Measurements from ENCODE around the gene TYRP1. TPM values are rescaled to one million over a fixed set of nuclear protein-coding genes. Genes with fewer than 3 reads are reported as not detected.

Gene TYRP1
- total RNA-seq, 1 experiment from 2014 or later: 3.4 TPM

DNA sequence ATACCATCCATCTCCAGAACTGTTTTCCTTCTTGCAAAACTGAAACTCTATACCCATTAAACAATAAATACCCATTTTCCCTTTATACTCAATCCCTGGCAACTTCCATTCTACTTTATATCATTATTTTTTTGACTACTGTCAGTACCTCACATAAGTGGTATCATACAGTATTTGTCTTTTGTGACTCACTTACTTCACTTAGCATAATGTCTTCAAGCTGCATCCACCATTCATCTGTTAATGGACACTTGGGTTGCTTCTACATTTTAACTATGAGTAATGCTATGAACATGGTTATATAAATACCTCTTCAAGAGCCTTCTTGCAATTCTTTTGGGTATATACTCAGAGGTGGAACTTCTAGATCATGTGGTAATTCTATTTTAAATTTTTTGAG lies 11.6 kb upstream of the TYRP1 start:
- Histone ChIP-seq H3K27me3 (no peaks in the 10 kb centered on the region), H3K9me3 (no peaks in the 10 kb centered on the region), H3K4me3 (no peak overlapping the region), H3K36me3 (no peaks in the 10 kb centered on the region)
- no peak for DNase-seq

DNA sequence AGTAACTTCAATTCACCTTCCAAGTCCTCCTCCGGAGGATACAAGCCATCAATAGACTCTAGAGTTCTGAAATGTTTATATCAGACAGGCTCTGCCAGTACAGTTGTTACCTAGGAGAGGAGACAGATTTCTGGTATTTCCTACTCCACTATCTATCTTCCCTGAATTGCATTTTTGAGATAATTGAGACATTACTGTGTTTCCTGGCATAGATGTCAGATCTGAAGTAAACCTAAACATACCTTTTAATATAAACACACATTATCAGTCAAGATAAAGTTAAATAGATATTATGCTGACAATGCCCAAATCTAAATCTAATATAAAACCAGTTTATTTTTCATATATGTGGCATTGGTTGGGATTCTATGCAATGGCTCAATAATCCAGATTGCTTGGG lies 8.2 kb upstream of the TYRP1 start:
- no peaks in the 10 kb centered on the region for H3K36me3 ChIP-seq
- H3K27me3 ChIP-seq: no peaks in the 10 kb centered on the region
- no peaks in the 10 kb centered on the region for H3K9me3 ChIP-seq
- no peak for DNase-seq
- H3K4me3 ChIP-seq: no peak overlapping the region

DNA sequence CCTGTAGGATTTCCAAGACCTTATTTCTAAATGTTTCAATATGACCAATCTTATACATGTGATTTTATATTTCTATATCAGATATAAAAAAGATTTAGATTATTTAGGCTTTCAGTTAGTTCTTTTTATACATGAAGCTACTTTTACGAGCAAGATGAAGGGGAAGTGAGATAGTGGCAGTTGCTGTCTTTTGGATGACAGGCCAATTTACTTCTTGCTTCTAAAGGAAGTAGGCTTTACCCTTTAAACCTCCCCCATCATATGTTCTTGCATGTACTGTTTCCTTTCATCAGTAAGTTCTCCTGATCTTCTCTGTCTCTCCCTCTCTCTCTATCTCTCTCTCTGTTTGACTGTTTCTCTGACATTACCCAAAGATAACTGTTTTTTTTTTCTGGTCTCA lies 4.0 kb upstream of the TYRP1 start:
- Histone ChIP-seq H3K27me3 (no peaks in the 10 kb centered on the region), H3K4me3 (no peak overlapping the region), H3K36me3 (no peaks in the 10 kb centered on the region), H3K9me3 (0 out of 2 replicates have a peak, but pooled peaks cover 2% of the 10 kb centered on the region)
- no peak for DNase-seq

DNA sequence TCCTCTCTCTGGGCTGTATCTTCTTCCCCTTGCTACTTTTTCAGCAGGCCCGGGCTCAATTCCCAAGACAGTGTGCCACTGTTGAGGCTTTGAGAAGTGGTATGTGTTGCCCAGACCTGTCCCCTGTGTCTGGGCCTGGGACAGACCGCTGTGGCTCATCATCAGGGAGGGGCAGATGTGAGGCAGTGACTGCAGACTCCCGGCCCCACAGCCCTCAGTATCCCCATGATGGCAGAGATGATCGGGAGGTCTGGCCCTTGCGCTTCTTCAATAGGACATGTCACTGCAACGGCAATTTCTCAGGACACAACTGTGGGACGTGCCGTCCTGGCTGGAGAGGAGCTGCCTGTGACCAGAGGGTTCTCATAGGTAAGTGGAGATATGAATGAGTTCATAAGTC lies 828 bp downstream of the TYRP1 start:
- no peaks in the 10 kb centered on the region for H3K36me3 ChIP-seq
- no peak for DNase-seq
- 0 out of 2 replicates have a peak, but pooled peaks cover 2% of the 10 kb centered on the region for H3K9me3 ChIP-seq
- no peak overlapping the region for H3K4me3 ChIP-seq
- no peaks in the 10 kb centered on the region for H3K27me3 ChIP-seq

DNA sequence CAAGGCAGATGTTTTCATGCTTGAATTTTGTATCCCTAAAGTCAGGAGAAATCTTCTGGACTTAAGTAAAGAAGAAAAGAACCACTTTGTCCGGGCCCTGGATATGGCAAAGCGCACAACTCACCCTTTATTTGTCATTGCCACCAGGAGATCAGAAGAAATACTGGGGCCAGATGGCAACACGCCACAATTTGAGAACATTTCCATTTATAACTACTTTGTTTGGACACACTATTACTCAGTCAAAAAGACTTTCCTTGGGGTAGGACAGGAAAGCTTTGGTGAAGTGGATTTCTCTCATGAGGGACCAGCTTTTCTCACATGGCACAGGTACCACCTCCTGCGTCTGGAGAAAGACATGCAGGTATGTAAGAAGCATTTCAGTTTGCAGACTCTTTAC lies 2.3 kb downstream of the TYRP1 start:
- DNase-seq: peak; percentile 58
- H3K9me3 ChIP-seq: 0 out of 2 replicates have a peak, but pooled peaks cover 2% of the 10 kb centered on the region
- H3K4me3 ChIP-seq: no peak overlapping the region
- no peaks in the 10 kb centered on the region for H3K27me3 ChIP-seq
- no peaks in the 10 kb centered on the region for H3K36me3 ChIP-seq

DNA sequence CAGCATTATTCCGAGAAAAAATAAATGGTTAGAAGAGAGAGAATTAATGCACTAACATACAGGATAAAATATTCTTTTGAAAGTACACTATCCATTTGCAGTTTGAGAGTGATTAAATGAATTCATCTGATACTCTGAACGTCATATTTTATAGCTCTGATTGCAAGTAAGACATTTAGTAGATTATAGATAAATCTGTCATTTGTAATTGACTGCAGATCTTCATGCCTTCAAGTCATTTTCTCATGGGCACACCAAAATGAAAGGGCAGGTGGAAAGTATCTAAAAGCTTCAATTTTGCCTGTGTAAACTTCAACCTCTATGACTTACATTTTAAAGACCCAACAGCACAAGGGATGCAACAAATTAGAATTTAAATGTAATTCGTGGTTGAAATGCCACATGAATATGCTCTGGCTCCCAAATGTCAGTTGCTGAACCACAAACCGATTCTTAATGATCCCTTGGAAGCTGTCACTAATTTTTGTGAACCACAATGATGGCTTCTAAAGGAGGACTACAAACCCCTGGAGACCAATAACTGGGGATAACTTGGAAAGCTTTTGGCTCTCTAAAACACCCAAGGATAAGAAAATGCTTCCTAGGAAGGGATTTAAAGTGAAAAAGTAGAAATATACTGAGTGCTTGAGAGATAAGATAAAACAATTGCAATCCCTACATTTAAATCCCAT lies 3.9 kb downstream of the TYRP1 start:
- 0 out of 2 replicates have a peak, but pooled peaks cover 2% of the 10 kb centered on the region for H3K9me3 ChIP-seq
- no peak overlapping the region for H3K4me3 ChIP-seq
- no peak for DNase-seq
- no peaks in the 10 kb centered on the region for H3K27me3 ChIP-seq
- H3K36me3 ChIP-seq: no peaks in the 10 kb centered on the region

DNA sequence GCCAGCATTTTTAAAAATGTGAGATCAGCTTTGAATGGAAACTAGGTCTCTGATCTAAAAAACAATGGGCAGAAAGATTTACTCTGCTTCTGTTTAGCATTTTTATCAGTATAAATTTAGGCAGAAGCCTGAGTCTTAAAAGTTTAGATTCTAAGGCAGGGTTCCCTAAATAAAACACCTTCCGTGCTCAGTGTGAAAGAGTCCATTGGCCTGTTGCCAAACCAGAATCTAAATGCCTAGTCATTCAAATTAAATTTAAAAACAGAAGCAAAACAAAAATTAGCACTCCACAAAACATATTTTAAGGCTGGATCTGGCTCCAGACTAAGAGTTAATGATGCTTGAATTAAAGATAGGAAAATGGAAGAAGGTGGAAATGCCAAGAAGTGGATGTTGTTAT lies 4.5 kb downstream of the TYRP1 start:
- DNase-seq: no peak
- no peak overlapping the region for H3K4me3 ChIP-seq
- H3K9me3 ChIP-seq: no peaks in the 10 kb centered on the region
- no peaks in the 10 kb centered on the region for H3K27me3 ChIP-seq
- no peaks in the 10 kb centered on the region for H3K36me3 ChIP-seq

DNA sequence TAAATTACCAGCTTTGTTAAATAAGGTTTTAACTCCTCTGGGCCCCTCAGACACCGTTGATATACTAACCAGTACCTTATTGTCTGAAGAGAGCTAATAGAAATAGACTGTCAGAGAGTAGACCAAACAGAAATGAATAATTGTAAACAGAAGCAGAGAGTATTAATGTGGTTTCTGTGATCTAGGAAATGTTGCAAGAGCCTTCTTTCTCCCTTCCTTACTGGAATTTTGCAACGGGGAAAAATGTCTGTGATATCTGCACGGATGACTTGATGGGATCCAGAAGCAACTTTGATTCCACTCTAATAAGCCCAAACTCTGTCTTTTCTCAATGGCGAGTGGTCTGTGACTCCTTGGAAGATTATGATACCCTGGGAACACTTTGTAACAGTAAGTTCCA lies 5.1 kb downstream of the TYRP1 start:
- no peak for DNase-seq
- no peaks in the 10 kb centered on the region for H3K27me3 ChIP-seq
- no peak overlapping the region for H3K4me3 ChIP-seq
- H3K9me3 ChIP-seq: no peaks in the 10 kb centered on the region
- H3K36me3 ChIP-seq: no peaks in the 10 kb centered on the region

DNA sequence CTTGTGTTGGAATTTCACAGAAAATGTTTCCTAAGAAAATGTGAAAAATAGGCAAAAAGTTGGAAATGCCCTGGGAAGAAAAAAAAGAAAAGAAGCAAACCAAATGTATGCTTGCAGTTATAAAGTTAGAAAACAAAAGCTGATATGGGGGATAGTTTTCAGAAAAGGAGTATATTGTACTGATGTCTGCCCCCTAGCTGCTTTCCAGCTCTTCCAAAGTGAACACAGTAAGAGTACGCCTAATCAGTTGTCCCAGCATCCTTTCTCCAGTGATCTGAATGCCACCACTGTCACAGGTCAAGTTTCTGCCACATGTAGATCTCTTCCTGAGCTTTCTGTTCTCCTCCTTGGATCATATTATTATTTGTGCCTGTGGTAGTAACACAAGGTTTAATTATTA lies 5.8 kb downstream of the TYRP1 start:
- H3K4me3 ChIP-seq: no peak overlapping the region
- no peaks in the 10 kb centered on the region for H3K9me3 ChIP-seq
- DNase-seq: no peak
- H3K27me3 ChIP-seq: no peaks in the 10 kb centered on the region
- H3K36me3 ChIP-seq: no peaks in the 10 kb centered on the region

DNA sequence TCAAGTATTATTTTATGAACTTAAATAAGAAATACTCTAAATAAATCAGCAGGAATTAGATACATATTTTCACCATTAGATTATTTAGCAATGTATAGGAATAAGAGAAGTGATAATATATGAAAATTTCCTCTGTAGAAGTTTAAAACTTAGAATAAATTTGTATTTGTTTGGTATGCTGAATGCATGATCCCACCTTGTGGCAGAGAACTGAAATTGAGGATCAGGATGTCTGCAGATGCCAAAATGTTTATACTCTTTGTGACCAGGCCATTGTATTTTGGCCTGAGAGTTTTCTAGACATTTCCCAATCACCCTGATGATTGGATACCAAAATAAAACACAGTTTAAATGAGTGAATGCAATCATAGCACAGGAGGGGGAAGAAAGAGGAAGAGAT lies 6.3 kb downstream of the TYRP1 start:
- DNase-seq: no peak
- H3K36me3 ChIP-seq: no peaks in the 10 kb centered on the region

DNA sequence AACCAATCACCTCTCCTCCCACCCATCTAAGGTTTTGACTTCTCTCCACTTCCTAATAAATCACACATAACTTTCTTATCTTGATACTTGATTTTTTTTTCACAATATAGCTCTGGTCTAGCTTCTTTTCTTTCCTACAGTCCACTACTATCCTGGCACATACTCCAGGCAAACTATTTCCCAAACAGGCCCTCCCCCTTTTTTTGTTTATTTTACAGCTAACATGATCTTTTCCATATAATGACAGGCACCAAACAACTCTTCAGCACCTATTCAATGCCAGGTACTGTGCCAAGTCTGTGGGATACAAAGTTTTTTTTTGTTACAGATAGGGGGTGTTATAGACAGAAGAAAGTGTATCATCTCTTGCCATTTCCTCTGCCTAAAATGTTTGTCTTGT lies 7.9 kb downstream of the TYRP1 start:
- no peak overlapping the region for H3K4me3 ChIP-seq
- no peaks in the 10 kb centered on the region for H3K36me3 ChIP-seq
- DNase-seq: no peak
- no peaks in the 10 kb centered on the region for H3K9me3 ChIP-seq
- H3K27me3 ChIP-seq: no peaks in the 10 kb centered on the region

More for the DNA sequence above, 6.3 kb downstream of the TYRP1 start:
- no peaks in the 10 kb centered on the region for H3K27me3 ChIP-seq
- no peak overlapping the region for H3K4me3 ChIP-seq
- H3K9me3 ChIP-seq: no peaks in the 10 kb centered on the region

DNA sequence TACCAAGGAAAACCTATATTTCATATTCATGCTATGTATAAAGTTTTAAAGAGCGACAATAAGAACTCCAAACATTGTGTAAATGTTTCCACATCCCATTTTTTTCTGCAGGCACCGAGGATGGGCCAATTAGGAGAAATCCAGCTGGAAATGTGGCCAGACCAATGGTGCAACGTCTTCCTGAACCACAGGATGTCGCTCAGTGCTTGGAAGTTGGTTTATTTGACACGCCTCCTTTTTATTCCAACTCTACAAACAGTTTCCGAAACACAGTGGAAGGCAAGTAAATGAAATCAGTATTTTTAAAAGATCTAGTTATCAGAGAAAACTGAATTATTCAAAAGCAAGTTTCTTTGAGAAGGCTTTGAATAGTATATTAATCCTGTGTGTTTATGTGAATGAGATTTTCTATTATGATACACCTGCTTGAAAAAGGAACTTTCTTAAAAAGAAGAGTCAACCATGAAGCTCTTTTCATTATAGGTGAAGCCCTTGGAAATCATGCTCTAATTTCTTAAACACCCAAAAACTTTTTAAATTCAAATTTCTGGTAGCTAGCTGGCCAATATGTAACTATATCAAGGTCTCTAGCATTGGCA lies 9.1 kb downstream of the TYRP1 start:
- H3K27me3 ChIP-seq: no peaks in the 10 kb centered on the region
- peak; percentile 88 for DNase-seq
- no peaks in the 10 kb centered on the region for H3K9me3 ChIP-seq
- no peak overlapping the region for H3K4me3 ChIP-seq
- no peaks in the 10 kb centered on the region for H3K36me3 ChIP-seq

DNA sequence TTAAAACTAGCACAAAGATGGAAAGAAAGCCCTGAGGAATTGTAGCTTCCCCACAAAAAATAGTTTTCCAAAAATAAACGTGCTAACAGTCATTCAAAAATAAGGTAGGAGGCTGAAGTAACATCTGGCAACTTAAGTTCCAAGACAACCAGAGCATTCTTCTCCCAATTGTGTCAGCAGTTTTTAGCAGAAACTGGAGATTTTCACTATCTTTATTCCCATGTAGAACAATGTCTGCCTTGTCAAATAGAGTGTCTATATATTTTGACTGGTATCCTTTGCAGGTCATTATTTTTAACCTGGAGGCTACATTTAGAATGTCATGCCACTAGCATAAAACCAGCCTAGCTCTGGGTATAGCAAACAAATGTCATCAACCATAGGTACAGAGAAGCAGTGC lies 10.8 kb downstream of the TYRP1 start:
- Histone ChIP-seq H3K4me3 (no peak overlapping the region), H3K27me3 (no peaks in the 10 kb centered on the region), H3K36me3 (no peaks in the 10 kb centered on the region), H3K9me3 (peaks cover 6% of the 10 kb centered on the region)
- DNase-seq: no peak

DNA sequence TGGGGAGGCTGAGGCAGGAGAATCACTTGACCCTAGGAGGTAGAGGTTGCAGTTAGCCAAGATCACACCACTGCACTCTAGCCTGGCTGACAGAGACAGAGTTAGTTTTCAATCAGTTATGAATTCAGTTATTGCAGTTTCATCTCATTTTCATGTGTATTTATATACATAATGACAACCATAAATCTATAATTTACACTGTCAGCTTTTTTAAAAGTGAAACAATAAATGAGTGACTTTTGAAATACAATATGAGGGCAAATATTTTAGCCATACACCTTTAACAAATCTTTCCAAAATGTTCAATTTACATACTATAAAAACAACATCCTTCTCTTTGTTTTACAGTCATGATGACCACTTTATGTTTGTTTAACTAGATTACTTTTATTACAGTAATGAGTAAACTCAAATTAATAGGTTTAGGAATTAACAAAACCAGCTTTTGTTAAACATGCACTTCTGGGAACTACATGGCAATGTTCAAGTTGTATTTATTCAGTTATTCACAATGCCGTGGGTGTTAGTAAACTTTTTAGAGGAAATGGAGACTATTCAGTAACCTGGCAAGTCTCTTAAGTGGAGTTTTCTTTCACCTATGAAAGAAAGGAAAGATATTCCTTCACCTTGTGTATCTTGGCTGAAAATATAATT lies 12.7 kb downstream of the TYRP1 start:
- Histone ChIP-seq H3K27me3 (no peaks in the 10 kb centered on the region), H3K36me3 (no peaks in the 10 kb centered on the region), H3K9me3 (peaks cover 18% of the 10 kb centered on the region), H3K4me3 (no peak overlapping the region)
- no peak for DNase-seq

DNA sequence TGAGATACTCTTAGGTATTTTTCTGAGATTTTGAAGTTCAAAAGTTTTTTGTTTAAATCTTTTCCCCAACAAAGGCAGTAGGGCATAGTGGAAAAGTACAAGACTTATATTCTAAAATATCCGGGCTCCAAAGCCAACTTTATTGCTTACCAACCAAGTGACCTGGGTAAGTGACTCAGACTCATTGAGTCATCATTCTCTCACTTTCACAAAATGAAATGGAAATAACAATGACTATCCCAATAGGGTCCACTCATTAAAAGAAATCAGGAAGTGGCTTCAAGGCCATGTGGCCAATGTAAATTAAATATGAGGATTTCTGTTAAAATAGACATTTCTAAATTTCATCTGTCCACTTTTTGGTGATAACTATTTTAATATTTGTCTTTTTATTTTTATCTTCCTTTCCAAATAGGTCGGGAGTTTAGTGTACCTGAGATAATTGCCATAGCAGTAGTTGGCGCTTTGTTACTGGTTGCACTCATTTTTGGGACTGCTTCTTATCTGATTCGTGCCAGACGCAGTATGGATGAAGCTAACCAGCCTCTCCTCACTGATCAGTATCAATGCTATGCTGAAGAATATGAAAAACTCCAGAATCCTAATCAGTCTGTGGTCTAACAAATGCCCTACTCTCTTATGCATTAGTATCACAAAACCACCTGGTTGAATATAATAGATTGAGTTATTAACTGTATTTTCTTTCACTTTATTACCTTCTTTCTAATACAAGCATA lies 15.5 kb downstream of the TYRP1 start:
- Histone ChIP-seq H3K9me3 (peaks cover 30% of the 10 kb centered on the region), H3K36me3 (no peaks in the 10 kb centered on the region), H3K4me3 (no peak overlapping the region), H3K27me3 (no peaks in the 10 kb centered on the region)
- DNase-seq: peak; percentile 51

DNA sequence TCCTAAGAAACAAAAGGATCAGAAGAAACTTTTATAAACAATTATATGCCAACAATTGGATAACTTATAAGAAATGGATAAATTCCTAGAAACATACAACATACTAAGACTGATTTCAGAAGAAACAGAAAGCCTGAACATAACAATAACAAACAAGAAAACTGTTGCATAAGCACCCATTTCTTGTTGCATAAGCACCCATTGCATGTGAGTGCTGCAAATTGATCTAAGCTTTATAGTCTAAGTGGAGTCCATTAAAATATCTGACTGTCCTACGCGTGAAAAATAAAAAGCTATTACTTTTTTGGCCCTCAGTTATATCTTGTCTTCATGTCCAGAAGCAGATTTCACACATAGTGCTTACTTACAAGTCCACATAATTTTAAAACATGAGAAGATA lies 19.3 kb downstream of the TYRP1 start:
- H3K4me3 ChIP-seq: no peak overlapping the region
- no peak for DNase-seq
- no peaks in the 10 kb centered on the region for H3K36me3 ChIP-seq
- peaks cover 10% of the 10 kb centered on the region for H3K27me3 ChIP-seq
- H3K9me3 ChIP-seq: peaks cover 30% of the 10 kb centered on the region

DNA sequence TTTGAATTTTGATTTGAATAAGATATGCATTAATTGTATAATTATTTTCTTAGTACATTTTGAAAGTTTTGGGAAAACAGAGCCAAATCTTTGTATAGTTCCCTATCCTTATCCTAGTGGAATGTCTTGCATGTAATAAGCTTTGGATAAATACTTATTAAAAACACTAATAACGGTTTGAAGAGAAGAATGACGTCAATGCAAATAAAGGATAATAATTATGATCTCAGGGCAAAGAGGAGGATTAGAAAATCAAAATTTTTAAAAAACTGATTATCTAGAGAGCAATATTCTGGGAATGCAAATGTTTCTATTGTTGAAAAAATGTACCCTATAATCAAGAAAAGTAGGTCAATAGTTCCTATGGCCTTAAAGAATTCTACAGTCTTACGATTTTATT lies 22.1 kb downstream of the TYRP1 start:
- DNase-seq: no peak
- peaks cover 10% of the 10 kb centered on the region for H3K27me3 ChIP-seq
- no peaks in the 10 kb centered on the region for H3K36me3 ChIP-seq
- H3K4me3 ChIP-seq: no peak overlapping the region
- peaks cover 18% of the 10 kb centered on the region for H3K9me3 ChIP-seq

Data from MG63 (cell line).